ENCODE data around the gene RPL18A.
A peak's percentile ranks its signal among the peaks of the same experiment; 100 is the strongest.
"Not testable (repeated sequence)": the region's sequence is repeated elsewhere in the genome, so short reads cannot be mapped to it uniquely, and the experiment has no call there.

Gene RPL18A

GRCh38 chr19:17866964-17867486 is 7.3 kb downstream of the RPL18A start:
- DNase-seq (ENCODE audit: low spot score), result no peak

- no peak for DNase-seq (ENCODE audit: low spot score)
Measured at GRCh38 chr19:17868669-17869068, 9.0 kb downstream of the RPL18A start.

DNA sequence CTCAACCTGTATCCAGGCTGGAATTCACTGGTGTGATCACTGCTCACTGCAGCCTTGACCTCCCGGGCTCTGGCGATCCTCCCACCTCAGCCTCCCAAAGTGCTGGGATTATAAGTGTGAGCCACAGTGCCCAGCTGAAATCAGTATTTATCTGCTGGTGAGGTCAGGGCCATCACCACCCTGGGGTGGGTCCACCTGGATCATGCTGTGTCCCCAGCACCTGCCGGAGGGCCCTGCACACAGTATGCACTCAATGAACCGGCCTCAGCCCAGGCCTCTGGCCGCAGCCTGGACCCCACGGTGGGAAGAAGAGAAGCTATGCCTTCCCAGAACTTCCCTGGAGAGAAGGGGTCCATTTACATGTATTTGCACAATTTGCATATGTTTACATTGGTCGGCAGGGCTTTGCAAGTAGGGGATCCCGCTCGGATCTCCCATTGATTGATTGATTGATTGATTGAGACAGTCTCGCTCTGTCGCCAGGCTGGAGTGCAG is 9.5 kb downstream of the RPL18A start:
- no peak for DNase-seq (ENCODE audit: low spot score)

- DNase-seq (ENCODE audit: low spot score), result no peak
Measured at GRCh38 chr19:17871032-17871877, 11.5 kb downstream of the RPL18A start.

DNA sequence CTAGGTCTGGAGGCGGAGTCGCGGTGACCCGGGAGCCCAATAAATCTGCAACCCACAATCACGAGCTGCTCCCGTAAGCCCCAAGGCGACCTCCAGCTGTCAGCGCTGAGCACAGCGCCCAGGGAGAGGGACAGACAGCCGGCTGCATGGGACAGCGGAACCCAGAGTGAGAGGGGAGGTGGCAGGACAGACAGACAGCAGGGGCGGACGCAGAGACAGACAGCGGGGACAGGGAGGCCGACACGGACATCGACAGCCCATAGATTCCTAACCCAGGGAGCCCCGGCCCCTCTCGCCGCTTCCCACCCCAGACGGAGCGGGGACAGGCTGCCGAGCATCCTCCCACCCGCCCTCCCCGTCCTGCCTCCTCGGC is 12.2 kb downstream of the RPL18A start, which contains the start of gene SLC5A5:
Gene SLC5A5 (plus strand): TSS at position 68 of the 373 bp plus-strand sequence. CDS start 375 bp downstream, outside the sequence.
- DNase-seq (ENCODE audit: low spot score), result no peak

DNA sequence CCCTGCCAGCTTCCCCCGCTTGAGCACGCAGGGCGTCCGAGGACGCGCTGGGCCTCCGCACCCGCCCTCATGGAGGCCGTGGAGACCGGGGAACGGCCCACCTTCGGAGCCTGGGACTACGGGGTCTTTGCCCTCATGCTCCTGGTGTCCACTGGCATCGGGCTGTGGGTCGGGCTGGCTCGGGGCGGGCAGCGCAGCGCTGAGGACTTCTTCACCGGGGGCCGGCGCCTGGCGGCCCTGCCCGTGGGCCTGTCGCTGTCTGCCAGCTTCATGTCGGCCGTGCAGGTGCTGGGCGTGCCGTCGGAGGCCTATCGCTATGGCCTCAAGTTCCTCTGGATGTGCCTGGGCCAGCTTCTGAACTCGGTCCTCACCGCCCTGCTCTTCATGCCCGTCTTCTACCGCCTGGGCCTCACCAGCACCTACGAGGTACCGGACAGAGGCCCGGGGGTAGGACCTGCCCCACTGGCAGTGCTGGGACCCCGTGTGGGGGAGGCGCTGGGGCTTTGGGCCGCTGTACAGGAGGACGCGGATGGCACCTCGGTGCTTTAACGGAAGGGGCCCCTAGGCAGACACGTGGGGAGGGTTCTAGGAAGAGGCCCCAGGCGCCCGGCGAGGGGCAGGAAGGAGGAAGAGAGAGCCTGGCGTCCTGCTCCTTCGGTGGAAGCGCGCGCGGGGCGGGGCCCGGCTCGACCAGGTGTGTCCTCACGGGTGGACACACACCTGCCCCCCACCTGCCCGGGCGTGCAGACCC is 12.7 kb downstream of the RPL18A start:
- no peak for DNase-seq (ENCODE audit: low spot score)

DNA sequence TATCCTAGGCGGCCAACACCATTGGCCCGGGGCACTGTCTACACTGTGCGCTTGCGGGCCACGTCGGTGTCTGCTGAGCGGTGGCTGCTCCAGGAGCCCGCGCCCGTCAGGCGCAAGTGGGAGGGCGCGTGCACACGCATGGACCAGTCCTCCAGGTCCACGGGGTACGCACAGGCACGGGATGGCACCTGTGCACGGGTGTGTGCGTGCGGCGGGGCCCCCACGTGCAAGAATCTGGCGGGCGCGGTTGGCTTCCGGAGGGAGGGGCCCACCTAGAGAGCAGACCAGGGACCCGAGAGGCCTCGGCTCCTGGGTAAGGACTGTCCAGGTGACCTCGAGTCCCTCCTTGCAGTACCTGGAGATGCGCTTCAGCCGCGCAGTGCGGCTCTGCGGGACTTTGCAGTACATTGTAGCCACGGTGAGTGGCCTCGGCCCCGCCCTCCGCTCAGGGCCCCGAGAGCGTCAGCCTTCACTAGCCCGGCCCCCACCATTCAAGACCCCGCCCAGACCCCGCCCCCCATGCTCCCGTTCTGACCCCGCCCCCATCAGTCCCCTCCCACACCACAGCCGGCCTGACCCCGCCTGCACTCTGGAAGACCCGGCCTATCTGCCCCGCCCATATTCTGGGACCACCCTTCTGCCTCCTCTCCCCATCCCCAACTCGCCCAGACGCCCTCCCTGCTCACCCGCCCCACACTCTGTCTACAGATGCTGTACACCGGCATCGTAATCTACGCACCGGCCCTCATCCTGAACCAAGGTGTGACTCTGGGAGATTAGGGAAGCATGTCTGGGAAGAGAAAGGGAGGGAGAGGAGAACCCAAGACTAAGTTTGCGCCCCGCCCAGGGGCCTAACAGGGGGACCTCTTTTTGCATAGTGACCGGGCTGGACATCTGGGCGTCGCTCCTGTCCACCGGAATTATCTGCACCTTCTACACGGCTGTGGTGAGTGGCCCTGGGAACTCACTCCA is 14.4 kb downstream of the RPL18A start:
- DNase-seq (ENCODE audit: low spot score), result no peak

DNA sequence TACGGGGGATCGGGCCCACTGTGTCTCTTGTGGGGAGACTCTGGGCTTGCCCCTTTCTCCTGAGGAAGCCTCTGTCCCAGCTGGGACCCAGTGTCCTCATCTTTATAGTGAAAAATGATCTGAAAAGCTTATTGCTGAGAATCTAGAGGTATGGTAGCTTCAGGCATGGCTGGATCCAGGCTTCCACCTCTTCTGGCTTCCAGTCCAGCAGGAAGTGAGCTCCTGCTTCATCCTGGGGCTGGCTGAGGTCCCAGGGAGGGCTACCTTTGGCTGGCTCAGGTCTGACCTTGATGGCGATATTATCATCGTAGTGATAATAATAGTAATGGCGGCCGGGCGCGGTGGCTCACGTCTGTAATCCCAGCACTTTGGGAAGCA is 15.0 kb downstream of the RPL18A start:
- DNase-seq (ENCODE audit: low spot score), result no peak

DNA sequence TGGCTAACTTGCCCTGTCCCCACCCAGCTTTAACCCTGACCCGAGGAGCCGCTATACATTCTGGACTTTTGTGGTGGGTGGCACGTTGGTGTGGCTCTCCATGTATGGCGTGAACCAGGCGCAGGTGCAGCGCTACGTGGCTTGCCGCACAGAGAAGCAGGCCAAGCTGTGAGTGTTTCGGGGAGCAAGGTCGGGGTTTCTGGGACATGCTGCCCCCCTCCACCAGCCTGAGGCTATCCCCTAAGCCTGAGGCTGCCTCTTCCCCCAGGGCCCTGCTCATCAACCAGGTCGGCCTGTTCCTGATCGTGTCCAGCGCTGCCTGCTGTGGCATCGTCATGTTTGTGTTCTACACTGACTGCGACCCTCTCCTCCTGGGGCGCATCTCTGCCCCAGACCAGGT is 18.0 kb downstream of the RPL18A start:
- no peak for DNase-seq (ENCODE audit: low spot score)

DNA sequence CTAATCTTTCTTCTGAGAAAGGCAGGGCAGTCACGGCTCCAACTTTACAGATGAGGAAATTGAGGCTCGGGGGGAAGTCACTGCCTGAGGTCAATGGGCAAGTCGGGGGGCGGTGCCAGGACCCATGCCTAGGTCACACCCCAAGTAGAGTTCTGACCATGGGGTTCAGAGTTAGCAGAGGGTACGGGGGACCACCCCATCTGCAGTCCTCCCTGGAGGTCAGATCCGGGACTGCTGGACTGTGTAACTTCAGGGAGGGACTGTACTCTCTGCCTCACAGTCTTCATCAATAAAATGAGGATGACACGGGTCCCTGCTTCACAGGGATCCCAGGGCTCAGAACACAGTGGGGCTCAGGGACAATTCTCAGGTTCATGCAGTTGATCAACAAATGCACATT is 19.8 kb downstream of the RPL18A start:
- no peak for DNase-seq (ENCODE audit: low spot score)

GRCh38 chr19:17881701-17882100 is 22.0 kb downstream of the RPL18A start:
- no peak for DNase-seq (ENCODE audit: low spot score)

GRCh38 chr19:17883627-17884410 is 24.1 kb downstream of the RPL18A start:
- DNase-seq (ENCODE audit: low spot score), result no peak

DNA sequence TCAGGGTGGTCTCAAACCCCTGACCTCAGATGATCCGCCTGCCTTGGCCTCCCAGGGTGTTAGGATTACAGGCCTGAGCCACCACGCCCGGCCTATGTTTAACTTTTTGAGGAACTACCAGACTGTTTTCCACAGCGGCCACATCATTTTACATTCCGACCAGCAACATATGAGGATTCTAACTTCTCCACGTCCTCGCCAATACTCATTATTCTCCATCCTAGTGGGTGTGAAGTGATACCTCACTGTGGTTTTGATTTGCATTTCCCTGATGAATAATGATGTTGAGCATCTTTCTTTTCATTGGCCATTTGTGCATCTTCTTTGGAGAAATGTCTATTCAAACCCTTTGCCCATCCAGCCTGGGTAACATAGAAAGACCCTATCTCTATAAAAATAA is 26.8 kb downstream of the RPL18A start:
- no peak for DNase-seq (ENCODE audit: low spot score)

DNA sequence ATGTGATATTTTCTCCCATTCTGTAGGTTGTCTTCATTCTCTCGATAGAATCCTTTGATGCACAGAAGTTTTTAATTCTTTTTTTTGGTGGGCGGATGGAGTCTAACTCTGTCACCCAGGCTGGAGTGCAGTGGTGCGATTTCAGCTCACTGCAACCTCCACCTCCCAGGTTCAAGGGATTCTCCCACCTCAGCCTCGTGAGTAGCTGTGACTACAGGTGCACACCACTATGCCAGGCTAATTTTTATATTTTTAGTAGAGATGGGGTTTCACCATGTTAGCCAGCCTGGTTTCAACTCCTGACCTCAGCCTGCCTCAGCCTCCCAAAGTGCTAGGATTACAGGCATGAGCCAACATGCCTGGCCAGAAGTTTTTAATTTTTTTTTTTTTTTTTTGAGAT is 27.5 kb downstream of the RPL18A start:
- DNase-seq (ENCODE audit: low spot score), result not testable (repeated sequence)

DNA sequence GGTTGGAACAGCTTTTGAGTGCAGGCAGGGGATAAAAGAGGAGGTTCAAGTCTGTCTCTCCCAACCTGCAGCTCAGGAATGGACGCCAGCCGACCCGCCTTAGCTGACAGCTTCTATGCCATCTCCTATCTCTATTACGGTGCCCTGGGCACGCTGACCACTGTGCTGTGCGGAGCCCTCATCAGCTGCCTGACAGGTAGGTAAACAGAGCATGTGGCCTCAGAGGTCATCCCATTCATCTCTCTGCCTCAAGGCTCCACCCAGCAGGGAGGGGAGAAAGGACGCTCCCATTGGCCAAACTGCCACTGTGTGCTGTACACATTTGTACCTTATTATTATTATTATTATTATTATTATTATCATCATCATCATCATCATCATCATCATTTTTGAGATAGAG is 28.6 kb downstream of the RPL18A start:
- DNase-seq (ENCODE audit: low spot score), result no peak

- DNase-seq (ENCODE audit: low spot score), result peak; percentile 49
Measured at GRCh38 chr19:17889609-17890214, 30.0 kb downstream of the RPL18A start.

DNA sequence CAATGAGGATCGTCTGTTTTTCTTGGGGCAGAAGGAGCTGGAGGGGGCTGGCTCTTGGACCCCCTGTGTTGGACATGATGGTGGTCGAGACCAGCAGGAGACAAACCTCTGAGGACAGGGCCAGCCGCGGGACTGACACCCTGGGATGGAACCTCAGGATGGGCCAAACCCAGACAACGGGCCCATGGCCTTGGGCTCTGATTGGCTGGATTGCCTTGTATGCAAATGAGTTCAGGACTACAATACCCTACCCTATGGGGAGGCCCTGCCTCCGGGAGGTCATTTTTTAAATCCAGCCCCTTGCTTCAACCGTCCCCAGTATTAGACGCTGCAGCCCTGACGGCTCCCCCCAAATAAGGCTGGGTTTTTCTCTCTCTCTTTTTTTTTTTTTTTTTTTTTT is 34.1 kb downstream of the RPL18A start:
- no peak for DNase-seq (ENCODE audit: low spot score)

DNA sequence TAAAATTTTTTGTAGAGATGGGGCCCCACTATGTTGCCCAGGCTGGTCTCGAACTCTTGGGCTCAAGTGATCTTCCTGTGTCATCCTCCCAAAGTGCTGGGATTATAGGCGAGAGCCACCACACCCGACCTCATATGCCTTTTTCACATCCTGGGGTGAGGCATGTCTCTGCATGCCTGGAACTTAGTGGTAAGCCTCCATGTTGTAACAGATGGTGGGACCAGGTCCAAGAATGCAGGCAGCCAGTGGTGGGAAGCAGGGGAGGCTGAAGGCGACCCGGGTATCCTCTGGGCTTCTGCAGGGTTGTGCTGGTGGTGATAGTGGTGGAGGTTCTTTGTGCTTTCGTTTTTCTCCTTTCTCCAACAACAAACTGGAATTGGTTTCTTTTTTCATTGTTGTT is 43.0 kb downstream of the RPL18A start:
- no peak for DNase-seq (ENCODE audit: low spot score)

GRCh38 chr19:17908244-17908643 is 48.5 kb downstream of the RPL18A start:
- DNase-seq (ENCODE audit: low spot score), result no peak

DNA sequence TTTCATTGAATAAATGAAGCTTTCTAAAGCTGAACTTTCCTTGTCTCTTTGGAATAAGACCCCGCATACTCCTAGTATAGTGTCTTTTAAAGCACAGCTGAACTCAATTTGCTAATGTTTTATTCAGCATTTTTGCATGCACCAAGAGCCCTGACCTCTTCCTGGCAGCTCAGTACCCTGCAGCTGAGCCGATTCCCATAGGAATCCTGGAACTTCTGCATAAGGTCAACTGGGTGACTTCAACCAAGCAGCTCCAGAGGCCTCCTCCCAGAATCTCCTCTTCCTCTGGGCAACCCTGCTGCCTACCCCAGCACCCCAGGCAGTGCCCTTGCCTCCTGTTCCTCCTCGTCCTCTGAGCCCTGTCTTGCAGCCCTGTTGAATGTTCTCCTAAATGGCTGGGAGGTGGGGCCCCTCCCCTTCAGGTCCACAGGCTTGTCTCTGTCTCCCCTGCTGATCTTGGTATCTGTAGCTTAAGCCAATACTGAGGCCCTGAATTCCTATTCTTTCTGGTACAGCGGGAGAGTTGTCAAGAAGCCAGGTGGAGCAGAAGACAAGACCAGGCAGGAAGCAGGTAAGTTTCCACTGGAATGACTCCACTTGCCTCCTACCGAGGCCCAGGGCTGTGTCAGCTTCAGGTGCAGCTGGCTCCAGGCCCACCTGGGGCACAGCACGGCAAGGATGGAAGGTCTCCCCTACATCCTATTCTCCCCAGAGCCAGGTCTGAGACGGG is 49.5 kb downstream of the RPL18A start:
- no peak for DNase-seq (ENCODE audit: low spot score)

Data from LoVo (cell line).